ENCODE measurements around the gene CIRBP. TPM values are rescaled to one million over a fixed set of nuclear protein-coding genes. Genes with fewer than 3 reads are reported as not detected.

CIRBP gene
- total and polyA plus RNA-seq, 2 of the 13 experiments (the other 11 are each of a cell fraction or from before 2014, with no cell fraction given) = 133 to 140 TPM

- TF ChIP-seq GMEB1 (CRISPR knock-in tag; IDR thresholded peaks at IDR 0.05; ENCODE audit: borderline replicate concordance) = no peak
- TF ChIP-seq, protein P1, sequence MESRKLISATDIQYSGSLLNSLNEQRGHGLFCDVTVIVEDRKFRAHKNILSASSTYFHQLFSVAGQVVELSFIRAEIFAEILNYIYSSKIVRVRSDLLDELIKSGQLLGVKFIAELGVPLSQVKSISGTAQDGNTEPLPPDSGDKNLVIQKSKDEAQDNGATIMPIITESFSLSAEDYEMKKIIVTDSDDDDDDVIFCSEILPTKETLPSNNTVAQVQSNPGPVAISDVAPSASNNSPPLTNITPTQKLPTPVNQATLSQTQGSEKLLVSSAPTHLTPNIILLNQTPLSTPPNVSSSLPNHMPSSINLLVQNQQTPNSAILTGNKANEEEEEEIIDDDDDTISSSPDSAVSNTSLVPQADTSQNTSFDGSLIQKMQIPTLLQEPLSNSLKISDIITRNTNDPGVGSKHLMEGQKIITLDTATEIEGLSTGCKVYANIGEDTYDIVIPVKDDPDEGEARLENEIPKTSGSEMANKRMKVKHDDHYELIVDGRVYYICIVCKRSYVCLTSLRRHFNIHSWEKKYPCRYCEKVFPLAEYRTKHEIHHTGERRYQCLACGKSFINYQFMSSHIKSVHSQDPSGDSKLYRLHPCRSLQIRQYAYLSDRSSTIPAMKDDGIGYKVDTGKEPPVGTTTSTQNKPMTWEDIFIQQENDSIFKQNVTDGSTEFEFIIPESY (CRISPR knock-in tag; IDR thresholded peaks at IDR 0.05) = peak; percentile 33; the same call in 1 of the 2 replicates
- TF ChIP-seq ZNF589 (CRISPR knock-in tag; conservative IDR thresholded peaks at IDR 0.05) = 0 out of 2 replicates have a peak, but pooled peaks have one; percentile 40
- TF ChIP-seq, protein P2, sequence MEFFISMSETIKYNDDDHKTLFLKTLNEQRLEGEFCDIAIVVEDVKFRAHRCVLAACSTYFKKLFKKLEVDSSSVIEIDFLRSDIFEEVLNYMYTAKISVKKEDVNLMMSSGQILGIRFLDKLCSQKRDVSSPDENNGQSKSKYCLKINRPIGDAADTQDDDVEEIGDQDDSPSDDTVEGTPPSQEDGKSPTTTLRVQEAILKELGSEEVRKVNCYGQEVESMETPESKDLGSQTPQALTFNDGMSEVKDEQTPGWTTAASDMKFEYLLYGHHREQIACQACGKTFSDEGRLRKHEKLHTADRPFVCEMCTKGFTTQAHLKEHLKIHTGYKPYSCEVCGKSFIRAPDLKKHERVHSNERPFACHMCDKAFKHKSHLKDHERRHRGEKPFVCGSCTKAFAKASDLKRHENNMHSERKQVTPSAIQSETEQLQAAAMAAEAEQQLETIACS (CRISPR knock-in tag; IDR thresholded peaks at IDR 0.05) = no peak
- no peak for TF ChIP-seq SNRNP70 (IDR thresholded peaks at IDR 0.05; ENCODE audit: low read depth, low read length)
- TF ChIP-seq FOSL2 (CRISPR knock-in tag; IDR thresholded peaks at IDR 0.05) = peak; percentile 99
- TF ChIP-seq ZNF740 (CRISPR knock-in tag; IDR thresholded peaks at IDR 0.05) = 0 out of 2 replicates have a peak, but pooled peaks have one; percentile 33
- peak; percentile 19; the same call in 1 of the 2 replicates for TF ChIP-seq MNT (IDR thresholded peaks at IDR 0.05)
- no peak for TF ChIP-seq ZUFSP (CRISPR knock-in tag; IDR thresholded peaks at IDR 0.05; ENCODE audit: borderline replicate concordance)
- TF ChIP-seq ZNF891 (CRISPR knock-in tag; IDR thresholded peaks at IDR 0.05) = peak; percentile 59; the same call in 1 of the 2 replicates
- no peak for TF ChIP-seq SP140L (CRISPR knock-in tag; IDR thresholded peaks at IDR 0.05; ENCODE audit: borderline replicate concordance)
- TF ChIP-seq ZNF720 (CRISPR knock-in tag; IDR thresholded peaks at IDR 0.05) = peak; percentile 54; the same call in 1 of the 2 replicates
- no peak for TF ChIP-seq U2AF2 (IDR thresholded peaks at IDR 0.05; ENCODE audit: low read depth, low read length)
Observed at GRCh38 chr19:1264801-1265614, 4.1 kb upstream of the CIRBP start (continued).

All from HepG2 (cell line).